Hepatocyte (in vitro differentiated cells): ENCODE results near the gene BCAS3.

Source experiments
- EZH2 ChIP-seq: fragments of 200-600 bp; sonication (generic); IDR thresholded peaks from 2 replicates; pipeline ENCODE4 v1.6.1; 2016; ENCODE audit warnings: antibody characterized with exemption, mild to moderate bottlenecking, borderline replicate concordance
- TF ChIP-seq, protein P1 (sequence below): fragments of 200-600 bp; sonication (generic); IDR thresholded peaks from 2 replicates; pipeline ENCODE4 v1.5.1; 2016; ENCODE audit warnings: antibody characterized with exemption, mild to moderate bottlenecking; ENCODE audit not compliant: poor library complexity

DNA sequence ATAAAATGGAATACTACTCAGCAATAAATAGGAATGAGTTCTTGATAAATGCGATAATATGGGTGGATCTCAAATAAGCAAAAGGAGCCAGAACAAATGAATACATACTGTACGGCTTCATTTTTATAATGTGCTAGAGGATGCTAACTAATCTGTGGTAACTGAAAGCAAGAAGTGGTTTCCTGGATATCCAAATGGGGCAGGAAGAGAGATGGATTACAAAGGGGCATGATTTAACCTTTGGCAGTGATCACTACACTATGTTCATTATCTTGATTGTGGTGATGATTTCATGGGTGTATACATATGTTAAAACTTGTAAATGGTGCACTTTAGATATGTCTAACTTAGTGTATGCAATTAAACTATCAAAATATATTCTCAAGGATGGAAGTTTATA, 499.7 kb downstream of the BCAS3 start:
- TF ChIP-seq EZH2: no peak
- TF ChIP-seq, protein P1, sequence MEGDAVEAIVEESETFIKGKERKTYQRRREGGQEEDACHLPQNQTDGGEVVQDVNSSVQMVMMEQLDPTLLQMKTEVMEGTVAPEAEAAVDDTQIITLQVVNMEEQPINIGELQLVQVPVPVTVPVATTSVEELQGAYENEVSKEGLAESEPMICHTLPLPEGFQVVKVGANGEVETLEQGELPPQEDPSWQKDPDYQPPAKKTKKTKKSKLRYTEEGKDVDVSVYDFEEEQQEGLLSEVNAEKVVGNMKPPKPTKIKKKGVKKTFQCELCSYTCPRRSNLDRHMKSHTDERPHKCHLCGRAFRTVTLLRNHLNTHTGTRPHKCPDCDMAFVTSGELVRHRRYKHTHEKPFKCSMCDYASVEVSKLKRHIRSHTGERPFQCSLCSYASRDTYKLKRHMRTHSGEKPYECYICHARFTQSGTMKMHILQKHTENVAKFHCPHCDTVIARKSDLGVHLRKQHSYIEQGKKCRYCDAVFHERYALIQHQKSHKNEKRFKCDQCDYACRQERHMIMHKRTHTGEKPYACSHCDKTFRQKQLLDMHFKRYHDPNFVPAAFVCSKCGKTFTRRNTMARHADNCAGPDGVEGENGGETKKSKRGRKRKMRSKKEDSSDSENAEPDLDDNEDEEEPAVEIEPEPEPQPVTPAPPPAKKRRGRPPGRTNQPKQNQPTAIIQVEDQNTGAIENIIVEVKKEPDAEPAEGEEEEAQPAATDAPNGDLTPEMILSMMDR: no peak
